Subcutaneous adipose tissue (tissue), 4 donors: ENCODE results near the gene PCNX1. TPM values are rescaled to one million over a fixed set of nuclear protein-coding genes. Genes with fewer than 3 reads are reported as not detected.

ENCODE experiments used
- CTCF ChIP-seq: fragments of 450-650 bp; IDR thresholded peaks from one replicate; pipeline ENCODE4 v1.5.1; 2016; ENCODE audit warnings: low read depth, mild to moderate bottlenecking, control low read depth, antibody characterized with exemption, moderate library complexity
- total RNA-seq, 4 donors: library from RNA; depleted of rRNA; stranded (reverse); fragments of >200 nt; gene quantifications; one replicate each; pipeline ENCODE4 v1.1.0, GENCODE V29; 2016

The PCNX1 gene
- total RNA-seq, result 100 to 1,000 TPM in 1 of 4 donors, 10 to 100 TPM in 3; 72.2 to 109 (median 80.2) TPM

GRCh38 chr14:70907176-70907995 lies at the start of gene PCNX1:
TSS of gene PCNX1 (plus strand) at chr14:70907459. CDS start at chr14:70907851, 392 bp downstream.
- no peak for TF ChIP-seq CTCF

- no peak for TF ChIP-seq CTCF
These were observed 49.8 kb upstream of the PCNX1 start for GRCh38 chr14:70857496-70857890.

- no peak for TF ChIP-seq CTCF
These were observed 48.6 kb upstream of the PCNX1 start for GRCh38 chr14:70858641-70859040.

GRCh38 chr14:70871001-70871400 lies 36.3 kb upstream of the PCNX1 start:
- no peak for TF ChIP-seq CTCF

GRCh38 chr14:70871863-70872677 lies 35.2 kb upstream of the PCNX1 start:
- no peak for TF ChIP-seq CTCF

- TF ChIP-seq CTCF, result no peak
These were observed 34.6 kb upstream of the PCNX1 start for GRCh38 chr14:70872678-70873020.

GRCh38 chr14:70873627-70874026 lies 33.6 kb upstream of the PCNX1 start:
- TF ChIP-seq CTCF, result no peak
